Endodermal cell (in vitro differentiated cells): Measurements from ENCODE around the gene GRIK4. TPM values are rescaled to one million over a fixed set of nuclear protein-coding genes. Genes with fewer than 3 reads are reported as not detected.

Experiments
- DNase-seq: peaks from one replicate; pipeline ENCODE4 v3.0.0-alpha.2; 2017
- H3K27ac ChIP-seq: 2 replicates; pipeline ENCODE4 v1.5.1; 2013; ENCODE audit warnings: mild to moderate bottlenecking, low read depth, low read length, moderate library complexity
- H3K27me3 ChIP-seq: 2 replicates; pipeline ENCODE4 v1.6.1; 2013; ENCODE audit warnings: mild to moderate bottlenecking, low read length, moderate library complexity; ENCODE audit not compliant: insufficient read depth, control insufficient read depth, poor library complexity, severe bottlenecking
- H3K36me3 ChIP-seq: 2 replicates; pipeline ENCODE4 v1.7.0; 2013; ENCODE audit warnings: mild to moderate bottlenecking, low read length, moderate library complexity; ENCODE audit not compliant: control insufficient read depth, insufficient read depth
- H3K4me1 ChIP-seq: one replicate; pipeline ENCODE4 v1.7.0; 2013; ENCODE audit warnings: low read length; ENCODE audit not compliant: control insufficient read depth, insufficient read depth
- H3K4me3 ChIP-seq: 2 replicates; pipeline ENCODE4 v1.5.1; 2013; ENCODE audit warnings: mild to moderate bottlenecking, low read length, moderate library complexity
- H3K9ac ChIP-seq: 2 replicates; pipeline ENCODE4 v1.6.1; 2013; ENCODE audit warnings: mild to moderate bottlenecking, low read length, moderate library complexity; ENCODE audit not compliant: poor library complexity, severe bottlenecking; ENCODE audit errors: extremely low read depth
- H3K9me3 ChIP-seq: 2 replicates; pipeline ENCODE4 v1.6.1; 2013; ENCODE audit warnings: mild to moderate bottlenecking, low read length, moderate library complexity; ENCODE audit not compliant: control insufficient read depth
- H3K27ac Mint-ChIP-seq: 2 replicates; pipeline ENCODE4 v1.8.0; 2020; ENCODE audit warnings: mixed read lengths
- H3K27me3 Mint-ChIP-seq: 2 replicates; pipeline ENCODE4 v1.8.0; 2021; ENCODE audit warnings: mild to moderate bottlenecking, mixed read lengths; ENCODE audit not compliant: insufficient read depth
- H3K36me3 Mint-ChIP-seq: 2 replicates; pipeline ENCODE4 v1.8.0; 2020; ENCODE audit warnings: low read depth, mixed read lengths
- H3K4me1 Mint-ChIP-seq: 2 replicates; pipeline ENCODE4 v1.8.0; 2020; ENCODE audit warnings: mixed read lengths
- H3K4me3 Mint-ChIP-seq: 2 replicates; pipeline ENCODE4 v1.8.0; 2020; ENCODE audit warnings: mild to moderate bottlenecking, moderate library complexity, mixed read lengths
- H3K9me3 Mint-ChIP-seq: 2 replicates; pipeline ENCODE4 v1.8.0; 2020; ENCODE audit warnings: mild to moderate bottlenecking, mixed read lengths
- WGBS, 2 experiments: methylation state at CpG; one replicate each; pipeline versions ENCODE4 v1.1.5 to v1.1.7; 2013; ENCODE audit warnings: missing lambda C conversion rate in 2 of 2, mixed read lengths in 1 of 2; ENCODE audit not compliant: insufficient coverage in 1 of 2, insufficient read length in 1 of 2; 5-methylcytosine and 5-hydroxymethylcytosine counted together
- total RNA-seq, 2 donors: library from RNA; stranded (reverse); fragmentation: NEBNext Ultra II Directional in 1 of 2; extraction: Animal tissue kit (Norgen Biotek cat#: 25700) in 1 of 2; gene quantifications; 2 replicates in 1 of 2; 3 replicates in 1 of 2; pipeline ENCODE4 v1.2.1, GENCODE V29; 2021
- TF ChIP-seq, protein P1 (sequence below): fragments of 200-600 bp; sonication (generic); conservative IDR thresholded peaks from 2 replicates; pipeline ENCODE4 v1.5.0; 2021; ENCODE audit warnings: antibody characterized with exemption, mild to moderate bottlenecking

GRIK4 gene
- total RNA-seq, 2 donors from 2014 or later, result 1.7 to 3.5 TPM

DNA sequence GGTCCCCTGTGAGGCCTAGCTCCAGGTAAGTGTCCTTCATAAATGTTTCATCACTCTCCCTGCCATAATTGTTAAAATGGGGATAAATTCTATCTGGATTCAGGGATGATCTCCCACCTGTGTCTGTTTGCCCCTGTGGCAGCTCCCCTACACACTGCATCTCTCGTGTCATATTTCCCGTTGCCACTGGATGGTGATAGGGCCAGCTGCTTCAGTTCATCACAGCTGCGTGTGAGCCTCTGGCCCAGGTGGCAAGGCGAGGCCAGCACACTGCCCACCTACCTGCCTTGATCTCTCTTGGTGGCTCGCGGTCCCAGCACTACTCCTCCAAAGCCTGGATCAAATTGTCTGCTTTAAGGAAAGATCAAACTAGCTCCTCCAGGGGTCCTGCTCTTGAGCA is 187.4 kb downstream of the GRIK4 start:
- TF ChIP-seq, protein P1, sequence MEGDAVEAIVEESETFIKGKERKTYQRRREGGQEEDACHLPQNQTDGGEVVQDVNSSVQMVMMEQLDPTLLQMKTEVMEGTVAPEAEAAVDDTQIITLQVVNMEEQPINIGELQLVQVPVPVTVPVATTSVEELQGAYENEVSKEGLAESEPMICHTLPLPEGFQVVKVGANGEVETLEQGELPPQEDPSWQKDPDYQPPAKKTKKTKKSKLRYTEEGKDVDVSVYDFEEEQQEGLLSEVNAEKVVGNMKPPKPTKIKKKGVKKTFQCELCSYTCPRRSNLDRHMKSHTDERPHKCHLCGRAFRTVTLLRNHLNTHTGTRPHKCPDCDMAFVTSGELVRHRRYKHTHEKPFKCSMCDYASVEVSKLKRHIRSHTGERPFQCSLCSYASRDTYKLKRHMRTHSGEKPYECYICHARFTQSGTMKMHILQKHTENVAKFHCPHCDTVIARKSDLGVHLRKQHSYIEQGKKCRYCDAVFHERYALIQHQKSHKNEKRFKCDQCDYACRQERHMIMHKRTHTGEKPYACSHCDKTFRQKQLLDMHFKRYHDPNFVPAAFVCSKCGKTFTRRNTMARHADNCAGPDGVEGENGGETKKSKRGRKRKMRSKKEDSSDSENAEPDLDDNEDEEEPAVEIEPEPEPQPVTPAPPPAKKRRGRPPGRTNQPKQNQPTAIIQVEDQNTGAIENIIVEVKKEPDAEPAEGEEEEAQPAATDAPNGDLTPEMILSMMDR, result peak; percentile 21
- Histone ChIP-seq H3K36me3 (no peaks in the 10 kb centered on the region), H3K4me3 (no peak overlapping the region), H3K9me3 (no peaks in the 10 kb centered on the region), H3K27me3 (no peaks in the 10 kb centered on the region), H3K4me1 (no peaks in the 10 kb centered on the region), H3K9ac (no peak overlapping the region), H3K27ac (no peak overlapping the region)
- Mint-ChIP-seq H3K27ac (no peak overlapping the region), H3K36me3 (no peaks in the 10 kb centered on the region), H3K27me3 (no peaks in the 10 kb centered on the region), H3K4me1 (no peaks in the 10 kb centered on the region), H3K4me3 (no peak overlapping the region), H3K9me3 (no peaks in the 10 kb centered on the region)
- no peak for DNase-seq
- WGBS, 2 experiments, result 87 to 93% methylated on average over 4 to 6 of the region's 6 CpGs

DNA sequence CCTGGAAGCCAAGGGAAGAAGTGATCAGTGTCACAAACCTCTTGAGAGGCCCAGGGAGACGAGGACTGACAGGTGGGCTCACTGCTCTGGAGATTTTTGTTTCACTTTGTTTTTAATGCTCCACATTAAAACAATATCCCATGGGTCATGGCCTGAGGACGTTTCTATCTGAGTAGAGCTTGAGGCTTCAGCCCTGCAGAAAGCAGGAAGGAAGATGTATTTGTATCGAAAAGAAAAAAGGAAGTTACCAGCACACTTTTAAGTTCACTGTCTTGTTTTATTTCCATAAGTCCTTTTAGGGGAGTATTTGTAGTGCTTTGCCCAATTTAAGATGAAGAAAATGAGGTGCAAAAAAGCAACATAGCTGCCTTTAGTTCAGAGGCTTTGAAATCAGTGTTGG is 191.1 kb downstream of the GRIK4 start:
- Mint-ChIP-seq H3K27me3 (peaks cover 1% of the 10 kb centered on the region), H3K4me3 (no peak overlapping the region), H3K27ac (no peak overlapping the region), H3K9me3 (peaks cover 9% of the 10 kb centered on the region), H3K36me3 (peaks cover 2% of the 10 kb centered on the region), H3K4me1 (no peaks in the 10 kb centered on the region)
- H3K36me3 ChIP-seq, result no peaks in the 10 kb centered on the region
- TF ChIP-seq, protein P1, result no peak
- no peaks in the 10 kb centered on the region for H3K4me1 ChIP-seq
- no peak for DNase-seq
- no peaks in the 10 kb centered on the region for H3K9me3 ChIP-seq
- no peak overlapping the region for H3K27ac ChIP-seq
- no peaks in the 10 kb centered on the region for H3K27me3 ChIP-seq
- no peak overlapping the region for H3K9ac ChIP-seq
- H3K4me3 ChIP-seq, result no peak overlapping the region
- WGBS, 2 experiments, result 87% methylated on average over 3 of the region's 3 CpGs; no CpG with 5 or more reads in 1 of the 2 experiments

DNA sequence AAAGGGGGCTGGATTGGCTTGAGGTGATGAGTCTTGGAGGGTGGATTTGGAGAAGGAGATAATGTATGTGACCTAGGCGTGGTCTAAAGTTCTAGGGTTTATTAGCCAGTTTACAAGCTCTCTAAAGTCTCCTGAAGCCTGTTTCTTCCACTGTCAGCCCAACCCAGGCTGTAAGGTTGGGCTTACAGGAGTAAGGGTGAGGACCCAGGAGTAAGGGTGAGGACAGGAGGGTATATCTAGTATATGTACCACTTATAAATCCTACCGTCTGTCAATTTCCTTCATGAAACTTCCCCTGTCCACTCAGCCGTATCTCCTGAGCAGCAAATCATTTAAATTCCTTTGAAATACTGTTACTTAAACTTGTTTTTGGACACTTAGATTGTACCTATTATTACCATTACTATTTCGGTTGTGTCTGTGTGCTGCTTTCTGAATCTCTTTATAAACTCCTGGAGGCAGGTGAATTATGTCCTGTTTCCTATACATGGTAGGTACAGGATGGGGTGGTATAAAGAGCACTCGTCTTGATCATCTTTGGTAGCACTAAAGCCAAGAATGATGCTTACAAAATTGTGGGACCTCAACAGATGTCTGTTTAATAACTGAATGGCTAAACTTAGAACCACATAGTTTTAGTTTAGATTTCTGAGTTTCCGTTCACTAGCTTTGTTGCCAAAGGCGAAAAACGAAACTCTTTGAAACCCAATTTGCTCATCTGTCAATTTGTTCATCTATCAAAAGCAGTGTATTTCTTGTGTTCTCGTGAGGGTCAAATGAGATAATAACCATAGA is 192.0 kb downstream of the GRIK4 start:
- H3K4me1 Mint-ChIP-seq, result no peaks in the 10 kb centered on the region
- 93 to 100% methylated on average over 5 to 9 of the region's 9 CpGs for WGBS, 2 experiments

More for the DNA sequence above, 192.0 kb downstream of the GRIK4 start:
- Mint-ChIP-seq H3K27me3 (peaks cover 2% of the 10 kb centered on the region), H3K36me3 (peaks cover 2% of the 10 kb centered on the region), H3K4me3 (no peak overlapping the region), H3K27ac (no peak overlapping the region), H3K9me3 (peaks cover 9% of the 10 kb centered on the region)
- H3K27ac ChIP-seq, result no peak overlapping the region
- no peaks in the 10 kb centered on the region for H3K36me3 ChIP-seq
- H3K4me3 ChIP-seq, result no peak overlapping the region
- no peaks in the 10 kb centered on the region for H3K9me3 ChIP-seq
- no peak for DNase-seq
- H3K4me1 ChIP-seq, result no peaks in the 10 kb centered on the region
- TF ChIP-seq, protein P1, result no peak
- H3K9ac ChIP-seq, result no peak overlapping the region
- H3K27me3 ChIP-seq, result no peaks in the 10 kb centered on the region
